Activated naive CD8-positive, alpha-beta T cell treated with anti-CD3 and anti-CD28 coated beads for 36 hours (primary cell): Measurements from ENCODE around the gene TMEM191C. TPM values are rescaled to one million over a fixed set of nuclear protein-coding genes. Genes with fewer than 3 reads are reported as not detected.
"Not testable (repeated sequence)": the region's sequence is repeated elsewhere in the genome, so short reads cannot be mapped to it uniquely, and the experiment has no call there.

ENCODE experiments used
- DNase-seq: peaks from one replicate; pipeline ENCODE4 v3.0.0; 2021
- H3K27ac Mint-ChIP-seq: one replicate; pipeline ENCODE4 v1.8.0; 2022; ENCODE audit warnings: mild to moderate bottlenecking, moderate library complexity, mixed read lengths
- H3K27me3 Mint-ChIP-seq: one replicate; pipeline ENCODE4 v1.8.0; 2022; ENCODE audit warnings: mild to moderate bottlenecking, mixed read lengths
- H3K36me3 Mint-ChIP-seq: one replicate; pipeline ENCODE4 v1.8.0; 2021; ENCODE audit warnings: mild to moderate bottlenecking, mixed read lengths
- H3K4me1 Mint-ChIP-seq: one replicate; pipeline ENCODE4 v1.8.0; 2021; ENCODE audit warnings: mixed read lengths
- H3K4me3 Mint-ChIP-seq: one replicate; pipeline ENCODE4 v1.8.0; 2022; ENCODE audit warnings: mild to moderate bottlenecking, moderate library complexity, mixed read lengths
- H3K9me3 Mint-ChIP-seq: one replicate; pipeline ENCODE4 v1.8.0; 2022; ENCODE audit warnings: mixed read lengths
- total RNA-seq, 2 experiments: library from RNA; stranded (reverse); gene quantifications; one replicate each; pipeline ENCODE4 v1.2.3, GENCODE V29; 2021

Gene TMEM191C
- 1 to 10 TPM; 1.3 TPM for total RNA-seq

DNA sequence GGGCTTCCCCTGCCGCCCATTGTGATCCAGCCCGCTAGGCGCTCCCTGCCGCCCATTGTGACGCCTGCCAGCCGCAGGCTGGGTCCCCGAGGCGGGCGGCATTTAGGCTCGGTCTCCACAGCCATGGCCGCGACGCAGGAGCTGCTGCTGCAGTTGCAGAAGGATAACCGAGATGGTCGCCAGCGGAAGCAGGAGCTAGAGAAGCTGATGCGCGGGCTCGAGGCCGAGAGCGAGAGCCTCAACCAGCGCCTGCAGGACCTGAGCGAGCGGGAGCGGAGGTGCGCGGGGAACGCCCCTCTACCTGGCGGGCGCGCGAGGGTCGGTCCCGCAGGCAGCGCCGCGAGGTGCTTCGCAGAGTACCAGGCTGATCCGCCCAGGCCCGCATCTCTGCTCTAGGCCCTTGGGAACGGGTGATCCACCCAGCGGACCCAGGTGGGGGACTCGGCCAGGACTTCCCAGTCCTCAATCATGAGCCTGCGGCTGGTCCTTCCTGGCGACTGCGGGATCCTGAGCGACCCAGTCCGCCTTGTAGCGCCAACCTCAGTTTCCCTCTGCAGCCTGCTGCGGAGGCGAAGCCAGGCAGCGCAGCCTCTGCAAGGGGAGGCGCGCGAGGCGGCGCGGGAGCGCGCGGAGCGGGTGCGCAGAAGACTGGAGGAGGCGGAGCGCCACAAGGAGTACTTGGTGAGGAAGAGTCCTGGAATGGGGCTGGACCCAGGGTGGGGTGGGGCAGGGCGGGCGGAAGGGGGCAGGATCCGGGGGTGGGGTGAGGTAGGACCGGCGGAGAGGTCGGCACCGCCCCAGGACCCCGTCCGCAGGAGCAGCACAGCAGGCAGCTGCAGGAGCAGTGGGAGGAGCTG lies at the start of gene TMEM191C:
TMEM191C (plus strand) TSS at position 51 of the 857 bp plus-strand sequence; CDS start at position 124, 73 bp downstream.
- not testable (repeated sequence) for H3K9me3 Mint-ChIP-seq, H3K27me3 Mint-ChIP-seq, H3K4me1 Mint-ChIP-seq, H3K36me3 Mint-ChIP-seq, DNase-seq
- H3K4me3 Mint-ChIP-seq: peak within 1 kb of the TSS; percentile 80
- H3K27ac Mint-ChIP-seq: peak within 1 kb of the TSS; percentile 85

DNA sequence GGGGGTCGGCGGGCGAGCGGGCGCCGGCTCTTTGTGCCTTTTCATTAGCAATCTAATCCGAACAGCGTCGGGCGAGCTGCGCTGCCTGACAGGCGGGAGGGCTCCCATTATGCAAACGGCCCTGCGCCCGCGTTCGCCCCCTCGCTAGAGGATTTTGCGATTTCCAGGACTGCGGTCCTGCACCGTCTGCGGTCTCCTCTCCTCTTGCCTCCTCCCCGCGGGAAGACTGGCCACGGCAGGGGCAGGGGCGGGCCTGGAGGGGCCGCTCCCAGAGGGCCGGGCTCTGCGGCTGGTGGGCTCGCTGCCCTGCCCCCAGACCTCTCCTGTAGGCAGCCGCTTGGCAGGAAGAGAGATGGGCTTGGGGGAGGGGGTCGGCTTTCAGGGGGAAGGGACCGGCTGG lies 49.3 kb upstream of the TMEM191C start:
- H3K4me3 Mint-ChIP-seq: peak overlapping the region; percentile 64
- not testable (repeated sequence) for H3K27me3 Mint-ChIP-seq, H3K9me3 Mint-ChIP-seq, H3K36me3 Mint-ChIP-seq, H3K4me1 Mint-ChIP-seq, H3K27ac Mint-ChIP-seq
- DNase-seq: peak; percentile 41

DNA sequence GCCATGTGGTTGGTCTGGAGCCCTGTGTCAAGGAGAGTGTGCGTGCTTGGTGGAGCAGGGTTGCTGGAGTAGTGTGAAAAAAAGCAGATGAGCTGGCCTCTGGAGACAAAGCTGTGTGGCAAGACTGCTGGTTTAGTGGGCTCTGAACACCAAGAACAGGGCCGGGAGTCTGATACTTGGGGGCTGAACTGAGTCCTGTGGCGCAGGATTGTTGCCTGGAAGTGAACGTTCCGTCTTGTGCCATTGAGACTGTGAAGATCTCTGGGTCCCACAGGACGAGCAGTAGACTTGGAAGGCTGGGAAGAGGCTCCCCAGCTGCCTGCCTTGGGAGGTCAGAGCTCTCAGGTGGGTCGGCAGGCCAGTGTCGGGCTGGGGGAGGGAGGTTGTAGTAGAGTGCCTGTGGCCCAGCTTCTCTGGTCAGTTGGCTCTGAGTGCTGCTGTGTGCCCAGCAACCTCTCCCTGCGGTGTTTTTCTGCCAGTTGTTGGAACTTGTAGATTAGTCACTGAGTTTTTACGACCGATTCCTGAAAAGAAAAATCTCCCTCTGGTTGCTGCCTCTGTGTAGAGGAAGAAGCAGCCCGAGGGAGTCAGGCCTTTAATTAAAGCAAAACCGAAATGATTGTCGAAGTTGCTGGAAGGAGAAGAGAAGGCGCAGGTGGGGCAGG lies 48.1 kb upstream of the TMEM191C start:
- not testable (repeated sequence) for H3K4me1 Mint-ChIP-seq, DNase-seq, H3K27ac Mint-ChIP-seq, H3K9me3 Mint-ChIP-seq, H3K36me3 Mint-ChIP-seq, H3K27me3 Mint-ChIP-seq, H3K4me3 Mint-ChIP-seq

GRCh38 chr22:21420180-21420763 lies 46.9 kb upstream of the TMEM191C start:
- H3K4me3 Mint-ChIP-seq, H3K4me1 Mint-ChIP-seq, H3K27me3 Mint-ChIP-seq, H3K36me3 Mint-ChIP-seq, H3K27ac Mint-ChIP-seq, H3K9me3 Mint-ChIP-seq, DNase-seq: not testable (repeated sequence)

DNA sequence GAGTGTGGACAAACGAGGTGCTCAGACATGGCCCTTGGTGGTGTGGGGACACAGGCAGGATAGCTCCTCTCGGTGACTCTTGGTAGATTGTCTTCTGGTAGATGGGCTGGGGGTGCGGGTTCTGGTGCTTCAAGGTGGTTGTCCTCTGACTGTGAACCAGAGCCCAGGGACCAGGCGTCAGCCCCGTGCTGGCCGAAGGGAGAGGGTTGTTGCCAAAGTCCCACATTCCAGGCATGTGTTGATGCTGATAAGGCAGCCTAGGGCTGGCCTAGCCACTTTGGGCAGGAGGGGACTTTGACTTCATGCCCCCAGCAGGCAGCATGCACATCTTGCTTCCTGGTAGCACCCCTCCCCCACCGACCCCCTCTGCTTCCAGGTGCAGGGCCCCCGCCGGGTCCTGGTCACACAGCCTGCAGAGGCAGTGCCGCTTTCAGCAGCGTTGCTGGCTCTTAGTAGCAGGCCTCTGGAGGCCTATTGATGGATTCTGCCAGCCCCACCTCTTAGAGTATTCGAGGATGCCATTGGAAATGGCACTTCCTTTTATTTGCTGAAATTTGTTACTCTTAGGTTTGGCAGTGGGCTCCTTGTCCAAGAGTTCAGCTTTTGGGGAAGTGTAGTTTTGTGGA lies 43.0 kb upstream of the TMEM191C start:
- not testable (repeated sequence) for H3K27ac Mint-ChIP-seq, H3K4me1 Mint-ChIP-seq, H3K27me3 Mint-ChIP-seq, H3K4me3 Mint-ChIP-seq, DNase-seq, H3K9me3 Mint-ChIP-seq, H3K36me3 Mint-ChIP-seq

- DNase-seq, H3K9me3 Mint-ChIP-seq, H3K4me3 Mint-ChIP-seq: not testable (repeated sequence)
Observed at GRCh38 chr22:21434378-21435233, 32.6 kb upstream of the TMEM191C start.

DNA sequence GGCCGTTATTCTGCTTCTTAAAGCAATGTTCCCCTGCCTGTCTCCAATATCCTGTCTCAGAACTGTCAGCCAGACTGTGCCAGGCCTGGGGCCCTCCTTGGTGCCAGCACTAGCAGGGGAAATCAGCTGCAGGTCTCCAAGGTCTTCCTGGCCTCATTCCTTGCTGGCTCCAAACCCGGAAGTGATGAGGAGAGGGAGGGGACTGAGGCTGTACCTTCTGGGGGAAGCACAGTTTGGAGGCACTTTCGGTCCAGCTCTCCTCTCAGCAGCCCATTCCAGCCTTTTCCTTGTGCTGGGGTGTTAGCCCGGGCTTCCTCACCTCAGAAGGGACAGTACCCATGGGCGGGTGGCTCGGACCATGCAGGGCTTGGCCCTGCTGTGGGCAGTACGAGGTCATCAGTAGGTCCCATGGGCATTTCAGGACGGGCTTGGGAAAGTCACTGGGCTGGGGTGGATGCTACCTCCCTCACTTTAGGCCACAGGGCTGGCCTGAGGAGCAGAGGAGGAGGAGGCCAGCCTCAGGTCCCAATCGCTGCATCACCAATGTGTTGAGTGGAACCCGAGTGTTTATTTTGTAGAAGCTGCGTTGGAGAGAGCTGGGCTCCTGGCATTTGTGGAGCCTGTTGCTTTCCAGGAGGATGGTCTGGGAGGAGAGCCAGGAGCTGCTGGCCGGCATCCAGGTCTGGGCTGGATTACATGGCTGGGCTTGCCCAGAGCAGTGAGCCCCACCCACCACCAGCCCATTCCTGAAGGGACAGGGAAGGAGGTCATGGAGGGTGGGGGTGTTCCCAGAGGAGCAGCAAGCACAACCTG lies 31.0 kb upstream of the TMEM191C start:
- not testable (repeated sequence) for H3K4me1 Mint-ChIP-seq, H3K27me3 Mint-ChIP-seq, DNase-seq, H3K36me3 Mint-ChIP-seq, H3K4me3 Mint-ChIP-seq, H3K27ac Mint-ChIP-seq, H3K9me3 Mint-ChIP-seq

More at GRCh38 chr22:21434378-21435233, 32.6 kb upstream of the TMEM191C start:
- not testable (repeated sequence) for H3K27ac Mint-ChIP-seq, H3K27me3 Mint-ChIP-seq, H3K4me1 Mint-ChIP-seq, H3K36me3 Mint-ChIP-seq

GRCh38 chr22:21438013-21438412 lies 29.2 kb upstream of the TMEM191C start:
- not testable (repeated sequence) for H3K4me1 Mint-ChIP-seq, H3K27ac Mint-ChIP-seq, H3K36me3 Mint-ChIP-seq, H3K9me3 Mint-ChIP-seq, H3K27me3 Mint-ChIP-seq, H3K4me3 Mint-ChIP-seq, DNase-seq

DNA sequence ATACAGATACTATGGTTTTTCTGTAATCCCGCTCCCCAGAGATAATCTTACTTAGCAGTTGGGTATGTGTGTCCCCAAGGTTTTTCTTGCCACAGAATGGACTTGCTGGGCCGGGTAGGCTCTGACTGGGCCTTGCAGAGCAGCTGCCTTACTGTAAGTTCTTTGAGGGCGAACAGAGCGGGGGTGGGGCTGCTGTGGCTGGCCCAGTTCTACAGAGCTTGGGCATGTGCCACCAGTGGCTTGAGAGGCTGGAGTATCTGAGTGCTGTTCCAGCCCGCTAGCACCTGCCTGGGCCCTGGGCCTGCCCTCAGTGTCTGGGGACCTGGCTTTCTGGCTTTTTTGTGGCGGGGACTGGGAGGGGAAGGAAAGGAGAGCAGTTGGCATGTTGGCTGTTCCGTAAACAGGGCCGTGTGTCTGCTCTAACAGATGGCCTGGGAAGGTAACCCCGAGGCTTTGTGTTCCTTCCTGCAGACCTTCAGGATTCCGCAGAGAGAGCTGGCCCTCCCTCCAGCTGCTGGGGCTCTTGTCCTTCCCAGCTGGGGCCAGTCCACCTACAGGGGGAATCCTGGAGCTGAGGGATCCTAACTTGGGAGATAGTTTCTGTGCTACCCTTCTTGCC lies 27.1 kb upstream of the TMEM191C start:
- not testable (repeated sequence) for H3K4me3 Mint-ChIP-seq, H3K4me1 Mint-ChIP-seq, H3K27ac Mint-ChIP-seq, H3K27me3 Mint-ChIP-seq, H3K36me3 Mint-ChIP-seq, DNase-seq, H3K9me3 Mint-ChIP-seq

- not testable (repeated sequence) for H3K9me3 Mint-ChIP-seq, H3K27me3 Mint-ChIP-seq, H3K36me3 Mint-ChIP-seq, H3K4me1 Mint-ChIP-seq, H3K27ac Mint-ChIP-seq, H3K4me3 Mint-ChIP-seq, DNase-seq
Observed at GRCh38 chr22:21440676-21441075, 26.5 kb upstream of the TMEM191C start.

- not testable (repeated sequence) for H3K27ac Mint-ChIP-seq, DNase-seq, H3K9me3 Mint-ChIP-seq, H3K36me3 Mint-ChIP-seq, H3K4me3 Mint-ChIP-seq, H3K27me3 Mint-ChIP-seq, H3K4me1 Mint-ChIP-seq
Observed at GRCh38 chr22:21441170-21441569, 26.0 kb upstream of the TMEM191C start.

DNA sequence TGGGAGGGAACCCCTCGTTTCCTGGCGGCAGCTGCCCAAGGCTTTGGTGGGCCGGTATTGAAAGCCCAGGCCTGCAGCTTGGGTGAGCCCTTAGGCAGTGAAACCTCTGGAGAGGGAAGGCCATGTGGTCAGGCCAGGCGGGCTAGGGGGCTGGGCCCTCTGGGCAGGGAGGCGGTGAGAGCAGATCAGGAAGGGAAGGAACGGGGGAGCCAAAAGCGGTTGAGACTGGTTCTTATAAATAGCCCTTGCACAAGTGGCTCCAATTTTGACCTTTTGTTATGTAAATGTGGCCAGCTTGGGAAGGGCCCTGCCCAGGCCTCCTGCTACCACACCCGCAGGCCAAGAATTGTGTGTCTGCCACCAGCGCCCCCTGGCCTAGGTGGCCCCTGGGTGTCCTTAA lies 25.1 kb upstream of the TMEM191C start:
- not testable (repeated sequence) for DNase-seq, H3K36me3 Mint-ChIP-seq, H3K4me1 Mint-ChIP-seq

GRCh38 chr22:21442646-21443045 lies 24.5 kb upstream of the TMEM191C start:
- H3K36me3 Mint-ChIP-seq, H3K27ac Mint-ChIP-seq, H3K4me3 Mint-ChIP-seq, DNase-seq, H3K9me3 Mint-ChIP-seq, H3K4me1 Mint-ChIP-seq, H3K27me3 Mint-ChIP-seq: not testable (repeated sequence)

More for the DNA sequence above, 25.1 kb upstream of the TMEM191C start:
- H3K4me3 Mint-ChIP-seq, H3K27ac Mint-ChIP-seq, H3K9me3 Mint-ChIP-seq, H3K27me3 Mint-ChIP-seq: not testable (repeated sequence)
